Osteocyte (in vitro differentiated cells): Measurements from ENCODE around the gene MAPT. TPM values are rescaled to one million over a fixed set of nuclear protein-coding genes. Genes with fewer than 3 reads are reported as not detected.

Source experiments
- DNase-seq: peaks from one replicate; pipeline ENCODE4 v3.0.0; 2021; ENCODE audit warnings: mixed read lengths; ENCODE audit not compliant: unreplicated experiment; ENCODE audit errors: extremely low spot score
- H3K27ac Mint-ChIP-seq: one replicate; pipeline ENCODE4 v1.8.0; 2021; ENCODE audit warnings: mild to moderate bottlenecking, mixed read lengths; ENCODE audit not compliant: unreplicated experiment
- H3K27me3 Mint-ChIP-seq: one replicate; pipeline ENCODE4 v1.8.0; 2021; ENCODE audit warnings: mixed read lengths; ENCODE audit not compliant: unreplicated experiment
- H3K36me3 Mint-ChIP-seq: one replicate; pipeline ENCODE4 v1.8.0; 2021; ENCODE audit warnings: mixed read lengths; ENCODE audit not compliant: unreplicated experiment
- H3K4me1 Mint-ChIP-seq: one replicate; pipeline ENCODE4 v1.8.0; 2021; ENCODE audit warnings: mixed read lengths; ENCODE audit not compliant: unreplicated experiment
- H3K4me3 Mint-ChIP-seq: one replicate; pipeline ENCODE4 v1.8.0; 2021; ENCODE audit warnings: mild to moderate bottlenecking, moderate library complexity, mixed read lengths; ENCODE audit not compliant: unreplicated experiment
- H3K9me3 Mint-ChIP-seq: one replicate; pipeline ENCODE4 v1.8.0; 2021; ENCODE audit warnings: mixed read lengths; ENCODE audit not compliant: unreplicated experiment
- total RNA-seq: library from RNA; stranded (reverse); gene quantifications from 2 replicates; pipeline ENCODE4 v1.2.1, GENCODE V29; 2021
- TF ChIP-seq, protein P1 (sequence below): fragments of 200-600 bp; sonication (generic); IDR thresholded peaks from 2 replicates; pipeline ENCODE4 v1.5.0; 2021; ENCODE audit warnings: antibody characterized with exemption, mild to moderate bottlenecking, moderate library complexity

MAPT gene
- total RNA-seq, 1 donor from 2014 or later = 1.6 TPM

- H3K4me3 Mint-ChIP-seq = no peak overlapping the region
- H3K27me3 Mint-ChIP-seq = peaks cover 61% of the 10 kb centered on the region
- H3K36me3 Mint-ChIP-seq = no peaks in the 10 kb centered on the region
Measured at GRCh38 chr17:45896803-45897693, 2.7 kb downstream of the MAPT start.

GRCh38 chr17:45900136-45900535 lies 5.8 kb downstream of the MAPT start:
- Mint-ChIP-seq H3K9me3 (no peaks in the 10 kb centered on the region), H3K27ac (no peak overlapping the region), H3K36me3 (no peaks in the 10 kb centered on the region), H3K4me1 (peaks cover 6% of the 10 kb centered on the region), H3K27me3 (peaks cover 65% of the 10 kb centered on the region), H3K4me3 (no peak overlapping the region)
- DNase-seq = no peak
- TF ChIP-seq, protein P1, sequence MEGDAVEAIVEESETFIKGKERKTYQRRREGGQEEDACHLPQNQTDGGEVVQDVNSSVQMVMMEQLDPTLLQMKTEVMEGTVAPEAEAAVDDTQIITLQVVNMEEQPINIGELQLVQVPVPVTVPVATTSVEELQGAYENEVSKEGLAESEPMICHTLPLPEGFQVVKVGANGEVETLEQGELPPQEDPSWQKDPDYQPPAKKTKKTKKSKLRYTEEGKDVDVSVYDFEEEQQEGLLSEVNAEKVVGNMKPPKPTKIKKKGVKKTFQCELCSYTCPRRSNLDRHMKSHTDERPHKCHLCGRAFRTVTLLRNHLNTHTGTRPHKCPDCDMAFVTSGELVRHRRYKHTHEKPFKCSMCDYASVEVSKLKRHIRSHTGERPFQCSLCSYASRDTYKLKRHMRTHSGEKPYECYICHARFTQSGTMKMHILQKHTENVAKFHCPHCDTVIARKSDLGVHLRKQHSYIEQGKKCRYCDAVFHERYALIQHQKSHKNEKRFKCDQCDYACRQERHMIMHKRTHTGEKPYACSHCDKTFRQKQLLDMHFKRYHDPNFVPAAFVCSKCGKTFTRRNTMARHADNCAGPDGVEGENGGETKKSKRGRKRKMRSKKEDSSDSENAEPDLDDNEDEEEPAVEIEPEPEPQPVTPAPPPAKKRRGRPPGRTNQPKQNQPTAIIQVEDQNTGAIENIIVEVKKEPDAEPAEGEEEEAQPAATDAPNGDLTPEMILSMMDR = no peak

More at GRCh38 chr17:45896803-45897693, 2.7 kb downstream of the MAPT start:
- Mint-ChIP-seq H3K27ac (no peak overlapping the region), H3K4me1 (peaks cover 12% of the 10 kb centered on the region), H3K9me3 (no peaks in the 10 kb centered on the region)
- no peak for DNase-seq
- TF ChIP-seq, protein P1 = no peak

DNA sequence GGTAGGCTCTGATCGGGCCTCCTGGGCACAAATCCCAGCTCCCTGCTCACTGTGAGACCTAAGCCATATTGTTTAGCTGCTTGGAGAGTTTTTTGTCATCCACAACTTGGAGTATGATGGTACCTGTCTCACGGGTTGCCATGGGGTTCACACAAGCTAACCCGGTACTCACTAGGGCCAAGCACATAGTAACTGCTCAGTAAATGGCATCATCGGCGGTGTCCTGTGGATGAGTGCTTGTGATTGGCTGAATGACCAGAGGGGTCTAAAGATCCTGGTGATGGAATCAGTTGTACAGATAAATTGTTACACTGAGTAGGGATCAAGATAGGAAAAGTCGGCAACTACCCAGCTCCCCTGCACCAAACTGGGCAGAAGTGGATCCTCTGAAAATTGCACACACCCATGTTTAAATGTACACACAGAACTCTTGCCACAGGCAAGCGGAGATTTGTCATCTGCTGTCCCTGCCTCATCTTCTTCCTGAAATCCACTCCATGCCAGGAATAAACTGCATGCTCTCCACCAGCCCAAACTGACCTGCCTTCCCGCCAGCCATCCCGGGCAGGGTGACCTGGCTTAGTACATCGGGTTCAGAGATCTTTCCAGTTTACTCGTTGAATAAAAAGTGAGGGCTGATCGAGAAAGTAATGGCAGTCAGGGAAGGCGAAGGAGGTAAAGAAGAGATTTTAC lies 6.5 kb downstream of the MAPT start:
- peaks cover 68% of the 10 kb centered on the region for H3K27me3 Mint-ChIP-seq
- TF ChIP-seq, protein P1 = no peak
- H3K36me3 Mint-ChIP-seq = no peaks in the 10 kb centered on the region
- H3K4me1 Mint-ChIP-seq = peaks cover 2% of the 10 kb centered on the region
- H3K27ac Mint-ChIP-seq = no peak overlapping the region
- H3K9me3 Mint-ChIP-seq = no peaks in the 10 kb centered on the region
- no peak overlapping the region for H3K4me3 Mint-ChIP-seq
- no peak for DNase-seq

DNA sequence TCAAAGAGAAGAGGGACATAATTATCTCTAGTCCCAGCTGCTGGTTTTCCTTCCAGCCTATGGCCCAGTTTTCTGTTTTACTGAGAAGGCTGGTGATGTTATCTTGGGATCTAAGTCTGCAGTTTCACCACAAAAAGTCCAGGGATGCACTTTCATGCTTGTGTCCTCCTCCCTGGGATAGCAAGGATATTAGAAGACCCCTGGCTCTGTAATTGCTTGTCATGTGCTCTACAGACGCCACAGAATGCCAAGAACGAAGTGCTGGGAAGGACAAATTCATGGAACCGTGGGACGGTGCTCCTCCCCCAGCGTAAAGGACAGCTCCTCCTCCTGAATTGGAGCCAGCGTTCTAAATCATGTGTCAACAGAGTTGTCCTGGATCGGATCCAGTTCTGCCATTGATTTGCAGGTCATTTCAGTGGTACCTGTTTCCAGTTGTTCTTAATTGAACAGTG lies 8.6 kb downstream of the MAPT start:
- TF ChIP-seq, protein P1 = no peak
- Mint-ChIP-seq H3K27me3 (peaks cover 74% of the 10 kb centered on the region), H3K4me1 (no peaks in the 10 kb centered on the region), H3K9me3 (no peaks in the 10 kb centered on the region), H3K27ac (no peak overlapping the region), H3K4me3 (no peak overlapping the region), H3K36me3 (no peaks in the 10 kb centered on the region)
- DNase-seq = no peak

DNA sequence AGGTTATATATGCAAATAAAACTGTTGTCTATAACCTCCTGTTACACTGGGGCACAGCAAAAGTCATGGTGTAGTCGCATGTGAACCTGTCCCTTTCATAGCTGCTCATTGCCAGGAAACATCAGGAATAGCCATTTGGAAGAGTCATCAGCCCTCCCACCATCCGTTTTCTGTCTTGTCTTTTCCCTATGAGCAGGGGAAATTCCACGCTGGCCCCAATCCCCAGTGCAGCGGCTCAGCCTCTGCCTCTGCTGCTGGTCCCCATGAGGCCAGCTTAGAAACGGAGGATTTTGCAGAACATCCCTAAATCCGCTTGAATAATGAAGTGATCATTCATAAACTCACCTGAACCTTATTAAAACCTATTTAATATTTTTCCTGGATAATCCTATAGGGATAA lies 10.5 kb downstream of the MAPT start:
- Mint-ChIP-seq H3K4me1 (no peaks in the 10 kb centered on the region), H3K27ac (no peak overlapping the region), H3K4me3 (no peak overlapping the region), H3K27me3 (peaks cover 62% of the 10 kb centered on the region), H3K36me3 (no peaks in the 10 kb centered on the region), H3K9me3 (no peaks in the 10 kb centered on the region)
- no peak for DNase-seq
- TF ChIP-seq, protein P1 = no peak
